C4-2B (cell line): ENCODE results near the gene KCTD16.

Experiments
- H3K27ac ChIP-seq: fragments of 450-650 bp; 2 replicates; pipeline ENCODE4 v1.5.1; 2017
- ZFX ChIP-seq: fragments of 450-650 bp; IDR thresholded peaks from 2 replicates; pipeline ENCODE4 v1.6.1; 2017
- TF ChIP-seq, protein P1 (sequence below): fragments of 450-650 bp; conservative IDR thresholded peaks from 2 replicates; pipeline ENCODE4 v1.5.1; 2017; ENCODE audit warnings: mild to moderate bottlenecking

KCTD16 gene

DNA sequence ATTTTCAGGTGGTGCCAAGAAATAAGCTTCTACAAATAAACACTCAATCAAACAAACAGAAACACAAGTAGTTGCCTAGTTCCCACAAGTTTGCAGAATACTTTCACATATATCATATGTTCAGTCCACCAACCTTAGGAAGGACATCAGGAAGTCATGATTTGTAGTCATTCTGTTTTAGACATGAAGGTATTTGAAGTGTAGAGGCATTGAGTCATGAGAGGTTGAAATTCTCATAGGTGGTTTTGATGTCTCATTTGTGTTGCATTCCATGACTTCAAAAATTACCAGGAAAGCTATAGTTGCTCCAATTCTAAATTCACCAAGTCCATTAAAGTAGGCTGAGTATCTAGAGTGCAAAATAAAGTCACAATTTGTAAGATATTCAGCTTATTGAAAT lies 159.0 kb downstream of the KCTD16 start:
- TF ChIP-seq ZFX = no peak
- TF ChIP-seq, protein P1, sequence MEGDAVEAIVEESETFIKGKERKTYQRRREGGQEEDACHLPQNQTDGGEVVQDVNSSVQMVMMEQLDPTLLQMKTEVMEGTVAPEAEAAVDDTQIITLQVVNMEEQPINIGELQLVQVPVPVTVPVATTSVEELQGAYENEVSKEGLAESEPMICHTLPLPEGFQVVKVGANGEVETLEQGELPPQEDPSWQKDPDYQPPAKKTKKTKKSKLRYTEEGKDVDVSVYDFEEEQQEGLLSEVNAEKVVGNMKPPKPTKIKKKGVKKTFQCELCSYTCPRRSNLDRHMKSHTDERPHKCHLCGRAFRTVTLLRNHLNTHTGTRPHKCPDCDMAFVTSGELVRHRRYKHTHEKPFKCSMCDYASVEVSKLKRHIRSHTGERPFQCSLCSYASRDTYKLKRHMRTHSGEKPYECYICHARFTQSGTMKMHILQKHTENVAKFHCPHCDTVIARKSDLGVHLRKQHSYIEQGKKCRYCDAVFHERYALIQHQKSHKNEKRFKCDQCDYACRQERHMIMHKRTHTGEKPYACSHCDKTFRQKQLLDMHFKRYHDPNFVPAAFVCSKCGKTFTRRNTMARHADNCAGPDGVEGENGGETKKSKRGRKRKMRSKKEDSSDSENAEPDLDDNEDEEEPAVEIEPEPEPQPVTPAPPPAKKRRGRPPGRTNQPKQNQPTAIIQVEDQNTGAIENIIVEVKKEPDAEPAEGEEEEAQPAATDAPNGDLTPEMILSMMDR = no peak
- no peak overlapping the region for H3K27ac ChIP-seq

DNA sequence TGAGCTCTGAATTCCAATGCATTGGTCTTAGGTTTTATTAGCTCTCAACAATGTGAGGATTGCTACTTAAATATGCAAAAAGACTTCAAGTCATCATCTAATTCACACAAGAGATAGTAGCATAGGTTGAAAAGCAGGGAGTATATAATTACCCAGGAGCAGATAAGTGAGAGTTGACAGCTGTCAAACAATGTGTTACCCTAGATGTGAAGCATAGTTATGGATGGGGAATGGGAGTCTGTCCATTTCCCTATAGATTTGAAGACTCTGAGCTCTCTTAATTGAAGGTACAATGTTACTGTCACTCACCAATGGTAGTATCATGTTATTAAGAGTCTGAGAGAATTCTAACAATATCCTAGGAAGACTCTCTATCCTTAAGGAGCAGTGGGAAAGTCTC lies 160.7 kb downstream of the KCTD16 start:
- H3K27ac ChIP-seq = no peak overlapping the region
- TF ChIP-seq ZFX = no peak
- TF ChIP-seq, protein P1 = no peak

DNA sequence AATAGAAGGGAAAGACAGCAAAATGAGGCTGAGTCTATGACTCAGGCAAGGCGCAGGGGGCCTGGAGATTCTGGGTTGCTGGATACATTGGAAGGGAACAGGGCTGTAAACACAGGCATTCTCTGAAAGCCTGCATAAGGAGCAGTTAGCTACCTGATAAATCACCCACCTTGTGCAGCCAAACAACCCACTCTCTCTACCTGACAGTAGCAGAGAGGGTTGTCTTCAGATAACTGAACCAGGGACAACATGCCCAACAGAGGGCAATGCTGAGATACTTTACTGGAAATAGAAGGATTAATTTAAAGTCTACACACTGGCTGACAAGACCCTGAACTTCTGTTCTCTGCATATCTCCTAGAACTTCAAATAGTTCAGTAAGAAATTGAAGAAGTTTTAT lies 161.6 kb downstream of the KCTD16 start:
- TF ChIP-seq, protein P1 = peak; percentile 25
- no peak for TF ChIP-seq ZFX
- H3K27ac ChIP-seq = no peak overlapping the region

DNA sequence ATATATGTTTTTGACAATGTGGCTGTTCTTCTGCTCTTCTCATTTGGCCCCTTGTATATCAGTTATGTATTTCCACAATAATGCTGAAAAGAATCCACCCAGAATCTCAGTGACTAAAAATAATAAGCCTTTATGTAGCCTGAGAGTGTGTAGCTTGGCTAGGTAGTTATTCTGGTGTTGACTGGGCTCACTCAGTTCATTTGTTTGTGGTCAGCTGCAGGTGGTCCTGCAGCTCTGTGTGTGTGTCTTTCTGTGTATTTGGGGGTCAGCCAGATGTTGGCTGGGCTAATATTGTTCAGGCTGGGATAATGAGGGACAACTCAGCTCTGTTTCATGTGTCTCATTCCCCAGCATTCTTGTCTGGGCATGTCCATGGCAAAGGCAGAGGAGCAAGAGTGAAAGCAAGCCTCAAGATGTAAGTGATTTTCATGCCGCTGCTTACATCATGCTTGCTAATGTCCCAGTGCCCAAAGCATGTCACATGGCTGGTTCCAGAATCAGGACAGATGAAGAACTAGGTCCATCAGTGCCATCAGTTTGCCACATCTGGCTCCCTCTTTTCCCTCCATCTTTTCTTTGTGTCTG lies 162.8 kb downstream of the KCTD16 start:
- H3K27ac ChIP-seq = no peak overlapping the region
- no peak for TF ChIP-seq ZFX
- TF ChIP-seq, protein P1 = no peak

DNA sequence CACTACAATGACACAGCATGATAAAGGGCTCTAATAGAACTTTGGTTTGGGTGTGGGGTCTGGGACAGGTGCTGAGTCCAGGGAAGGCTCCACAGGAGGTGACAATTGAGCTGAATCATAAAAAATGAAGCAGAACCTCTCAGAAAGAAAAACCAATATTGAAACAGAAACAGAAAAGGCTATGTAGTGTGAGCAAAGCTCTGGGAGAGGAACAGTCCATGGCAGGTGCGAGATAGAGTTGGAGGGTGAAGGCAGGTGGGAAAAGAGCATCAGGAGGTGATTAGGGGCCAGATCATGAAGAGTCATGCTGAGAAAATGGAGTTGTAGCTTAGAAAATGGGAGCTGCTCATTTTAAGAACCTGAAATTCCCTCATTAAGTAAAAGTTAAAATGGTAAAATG lies 164.9 kb downstream of the KCTD16 start:
- TF ChIP-seq, protein P1 = no peak
- TF ChIP-seq ZFX = no peak
- H3K27ac ChIP-seq = no peak overlapping the region

DNA sequence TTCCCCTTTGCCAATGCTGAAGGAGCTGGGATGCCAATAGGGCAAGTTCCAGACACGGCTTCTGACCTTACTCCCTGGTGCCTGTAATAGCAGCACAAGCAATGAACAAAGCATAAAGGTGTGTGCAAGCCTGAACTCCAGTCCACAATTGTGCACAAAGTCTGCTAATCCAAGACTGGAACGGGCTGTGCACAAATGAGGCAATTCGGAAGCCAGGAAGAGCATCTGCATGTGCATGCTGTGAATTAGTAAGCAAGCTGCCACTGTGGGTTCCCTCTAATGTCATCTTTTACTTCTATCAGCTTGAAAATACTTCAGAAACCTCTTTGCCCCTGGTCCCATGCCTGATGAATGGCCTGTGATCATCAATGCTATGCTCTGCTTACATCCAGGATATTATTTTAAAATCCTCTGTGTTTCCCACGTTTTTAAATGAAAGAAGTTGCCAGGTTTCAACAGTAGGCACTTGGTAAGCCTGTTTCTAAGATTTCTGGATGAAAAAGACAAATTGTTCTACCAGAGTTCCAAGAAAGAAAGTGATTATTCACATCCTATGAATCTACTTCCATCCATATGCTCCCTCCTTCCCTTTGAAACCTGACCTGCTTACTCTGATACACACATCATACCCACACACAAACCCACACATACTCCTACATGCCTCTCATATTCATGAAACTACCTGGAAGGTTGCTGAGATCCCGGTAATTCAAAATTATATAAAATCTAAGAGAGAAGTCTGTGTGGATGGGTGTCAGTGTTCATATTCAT lies 165.7 kb downstream of the KCTD16 start:
- TF ChIP-seq, protein P1 = no peak
- no peak for TF ChIP-seq ZFX
- H3K27ac ChIP-seq = no peak overlapping the region

DNA sequence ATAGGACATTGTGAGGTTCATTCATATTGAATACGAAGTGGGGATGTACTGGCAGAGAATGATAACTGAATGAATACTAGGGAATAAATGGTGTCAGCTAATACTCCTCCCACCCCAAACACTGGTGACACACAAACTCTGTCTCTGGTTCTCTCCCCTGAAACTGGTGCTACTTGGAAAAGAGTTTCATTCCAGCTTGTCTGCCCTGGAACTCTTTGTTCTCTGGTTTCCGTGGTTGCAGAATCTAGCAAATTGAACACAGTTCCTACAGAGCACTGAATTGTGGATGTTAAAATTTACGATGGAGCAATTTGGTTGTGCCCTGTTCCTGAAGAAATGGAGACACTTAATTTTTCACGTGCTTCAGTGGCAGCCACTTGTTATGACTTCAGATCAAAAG lies 181.7 kb downstream of the KCTD16 start:
- H3K27ac ChIP-seq = no peak overlapping the region
- no peak for TF ChIP-seq ZFX
- TF ChIP-seq, protein P1 = no peak
